ENCODE results near the gene CHRNB2. TPM values are rescaled to one million over a fixed set of nuclear protein-coding genes. Genes with fewer than 3 reads are reported as not detected.

CHRNB2 gene
- polyA plus RNA-seq, 4 donors = 0.35 to 0.50 (median 0.39) TPM

DNA sequence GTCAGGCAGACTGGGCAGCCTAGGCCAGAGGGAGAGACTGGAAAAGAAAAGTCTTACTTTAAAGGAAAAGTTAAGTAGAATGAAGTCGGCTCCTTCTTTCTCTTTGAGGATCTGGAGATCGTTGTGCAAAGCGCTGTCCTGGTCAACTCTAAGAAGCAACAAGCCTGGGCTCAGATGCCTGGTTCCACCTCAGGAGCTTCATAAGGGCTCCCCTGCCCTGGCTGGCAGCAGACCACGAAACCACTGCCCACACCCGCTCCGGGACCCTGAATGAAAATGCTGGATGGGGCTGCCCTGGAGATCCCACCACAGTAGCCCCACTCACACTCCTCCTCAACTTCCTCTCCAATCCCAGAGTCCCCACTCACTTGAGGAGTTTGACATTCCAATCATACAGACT lies 15.5 kb upstream of the CHRNB2 start:
- no peak for DNase-seq (ENCODE audit: low read depth in 4 of 4, low spot score in 3 of 4)

DNA sequence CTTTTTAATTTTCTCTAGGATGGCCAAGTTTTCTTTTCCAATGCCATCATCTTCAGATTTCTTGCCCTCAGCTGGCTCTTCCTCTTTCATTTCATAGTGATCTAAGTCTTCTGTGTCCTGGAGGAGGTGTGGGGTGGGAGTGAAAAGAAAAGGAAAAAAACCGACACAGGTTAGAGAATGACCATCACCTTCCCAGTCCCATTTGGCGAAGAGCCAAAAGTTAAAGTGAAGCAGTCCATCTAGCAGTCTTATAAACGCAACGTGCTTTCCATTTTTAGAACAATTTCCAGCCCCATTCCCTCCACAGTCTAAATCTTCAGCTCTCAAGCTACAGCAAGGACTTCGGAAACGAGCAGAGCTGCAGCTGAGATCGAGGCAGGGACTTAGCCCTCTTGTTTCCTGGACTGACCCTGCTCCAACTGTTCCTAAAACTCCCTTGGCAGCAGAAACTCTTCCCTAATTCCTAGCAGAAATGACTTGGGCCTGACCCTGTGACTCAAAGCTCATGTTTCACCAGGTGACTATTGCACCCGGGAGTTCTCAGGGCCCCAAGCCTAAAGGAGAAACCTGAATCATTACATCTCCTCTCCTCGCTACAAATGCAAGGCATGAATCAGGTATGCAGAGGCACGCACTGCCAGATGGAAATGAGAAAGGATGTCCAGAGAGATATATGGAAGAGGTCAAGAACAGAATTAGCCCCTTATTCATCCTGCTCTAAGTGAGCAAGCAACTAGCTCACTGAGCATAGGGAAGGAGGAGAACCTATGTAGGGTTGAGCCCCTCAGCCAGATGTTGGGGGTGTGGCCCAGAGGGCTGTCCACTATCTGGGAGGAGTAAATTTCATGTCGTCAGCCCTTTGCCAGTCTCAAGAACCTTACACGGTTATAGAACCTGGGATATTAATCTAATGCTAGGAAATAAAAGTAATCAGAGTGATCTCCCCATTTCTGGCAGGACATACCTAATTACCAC lies 14.2 kb upstream of the CHRNB2 start:
- DNase-seq (ENCODE audit: low read depth in 4 of 4, low spot score in 3 of 4) = no peak

- DNase-seq (ENCODE audit: low read depth in 4 of 4, low spot score in 3 of 4) = no peak
These were observed 11.2 kb upstream of the CHRNB2 start for GRCh38 chr1:154556422-154556821.

DNA sequence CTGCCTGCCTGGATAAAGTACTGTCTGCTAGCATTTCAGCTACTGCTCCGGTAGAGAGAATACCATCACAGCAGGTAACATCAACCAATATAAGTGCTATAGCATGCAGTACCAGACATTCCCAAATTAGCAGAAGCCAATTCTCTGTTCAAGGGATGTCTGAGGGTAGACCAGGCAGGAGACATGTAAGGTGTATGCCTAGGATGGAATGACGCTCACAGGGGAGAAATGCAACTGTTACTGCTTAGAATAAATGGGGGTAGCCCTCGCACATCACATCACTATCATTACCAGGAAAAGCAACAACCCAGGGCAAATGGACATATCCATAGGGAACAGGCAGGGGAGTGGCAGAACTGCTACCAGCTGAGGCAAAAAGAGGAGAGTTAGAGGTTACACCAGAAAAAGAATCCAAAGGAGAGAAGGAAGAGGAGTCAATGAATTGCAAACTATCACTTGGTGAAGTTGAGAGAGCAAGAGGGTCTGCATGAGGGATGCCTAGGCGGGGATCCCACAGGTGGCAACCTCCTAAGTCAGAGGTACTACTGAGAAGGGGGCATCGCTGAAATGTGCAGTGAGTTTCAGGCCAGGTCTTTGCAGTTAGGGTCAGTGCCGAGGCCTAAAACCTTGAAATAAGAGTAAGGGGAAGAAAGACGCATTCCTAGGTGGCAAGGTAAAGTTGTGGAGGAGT lies 10.2 kb upstream of the CHRNB2 start:
- no peak for DNase-seq (ENCODE audit: low read depth in 4 of 4, low spot score in 3 of 4)

GRCh38 chr1:154557939-154558719 lies 9.4 kb upstream of the CHRNB2 start, which contains the start of gene UBE2Q1:
Gene UBE2Q1 (minus strand): TSS chr1:154558662. CDS start chr1:154558553, 109 bp downstream.
- no peak for DNase-seq (ENCODE audit: low read depth in 4 of 4, low spot score in 3 of 4)

GRCh38 chr1:154558720-154559465 lies 8.7 kb upstream of the CHRNB2 start:
- DNase-seq (ENCODE audit: low read depth in 4 of 4, low spot score in 3 of 4) = peak; percentile 95 to 98 (median 97)

GRCh38 chr1:154559466-154560044 lies 8.0 kb upstream of the CHRNB2 start:
- peak; percentile 78 to 86 (median 82) for DNase-seq (ENCODE audit: low read depth in 4 of 4, low spot score in 3 of 4)

DNA sequence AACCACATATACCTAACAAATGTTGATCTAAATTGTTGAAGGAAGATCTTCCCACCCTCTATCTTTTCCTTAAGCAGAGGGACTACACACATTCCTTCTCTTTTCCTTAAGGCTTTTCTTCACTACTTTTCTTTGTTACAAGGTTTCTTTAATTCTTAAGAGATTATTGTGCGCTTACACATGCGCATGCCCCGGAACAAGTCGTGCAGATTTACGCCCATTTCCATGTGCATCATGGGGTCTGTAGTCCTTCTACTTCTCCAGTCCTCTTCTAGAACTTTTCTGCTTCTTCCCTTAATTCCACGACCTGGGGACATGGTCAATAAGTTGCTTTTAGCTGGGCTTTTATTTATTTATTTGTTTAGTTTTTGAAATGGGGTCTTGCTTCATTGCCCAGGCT lies 1.7 kb upstream of the CHRNB2 start:
- DNase-seq (ENCODE audit: low read depth in 4 of 4, low spot score in 3 of 4) = no peak

- DNase-seq (ENCODE audit: low read depth in 4 of 4, low spot score in 3 of 4) = no peak
These were observed 708 bp downstream of the CHRNB2 start for GRCh38 chr1:154568157-154568815.

DNA sequence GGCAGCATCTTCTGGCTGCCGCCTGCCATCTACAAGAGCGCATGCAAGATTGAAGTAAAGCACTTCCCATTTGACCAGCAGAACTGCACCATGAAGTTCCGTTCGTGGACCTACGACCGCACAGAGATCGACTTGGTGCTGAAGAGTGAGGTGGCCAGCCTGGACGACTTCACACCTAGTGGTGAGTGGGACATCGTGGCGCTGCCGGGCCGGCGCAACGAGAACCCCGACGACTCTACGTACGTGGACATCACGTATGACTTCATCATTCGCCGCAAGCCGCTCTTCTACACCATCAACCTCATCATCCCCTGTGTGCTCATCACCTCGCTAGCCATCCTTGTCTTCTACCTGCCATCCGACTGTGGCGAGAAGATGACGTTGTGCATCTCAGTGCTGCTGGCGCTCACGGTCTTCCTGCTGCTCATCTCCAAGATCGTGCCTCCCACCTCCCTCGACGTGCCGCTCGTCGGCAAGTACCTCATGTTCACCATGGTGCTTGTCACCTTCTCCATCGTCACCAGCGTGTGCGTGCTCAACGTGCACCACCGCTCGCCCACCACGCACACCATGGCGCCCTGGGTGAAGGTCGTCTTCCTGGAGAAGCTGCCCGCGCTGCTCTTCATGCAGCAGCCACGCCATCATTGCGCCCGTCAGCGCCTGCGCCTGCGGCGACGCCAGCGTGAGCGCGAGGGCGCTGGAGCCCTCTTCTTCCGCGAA lies 3.8 kb downstream of the CHRNB2 start:
- no peak for DNase-seq (ENCODE audit: low read depth in 4 of 4, low spot score in 3 of 4)

DNA sequence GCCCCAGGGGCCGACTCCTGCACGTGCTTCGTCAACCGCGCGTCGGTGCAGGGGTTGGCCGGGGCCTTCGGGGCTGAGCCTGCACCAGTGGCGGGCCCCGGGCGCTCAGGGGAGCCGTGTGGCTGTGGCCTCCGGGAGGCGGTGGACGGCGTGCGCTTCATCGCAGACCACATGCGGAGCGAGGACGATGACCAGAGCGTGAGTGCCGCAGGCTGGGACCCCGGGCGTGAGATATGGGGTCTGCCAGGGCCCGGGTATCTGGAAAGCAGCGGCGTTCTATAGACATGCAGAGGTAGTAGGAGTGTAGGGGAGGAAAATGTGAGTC lies 4.3 kb downstream of the CHRNB2 start:
- DNase-seq (ENCODE audit: low read depth in 4 of 4, low spot score in 3 of 4) = no peak

DNA sequence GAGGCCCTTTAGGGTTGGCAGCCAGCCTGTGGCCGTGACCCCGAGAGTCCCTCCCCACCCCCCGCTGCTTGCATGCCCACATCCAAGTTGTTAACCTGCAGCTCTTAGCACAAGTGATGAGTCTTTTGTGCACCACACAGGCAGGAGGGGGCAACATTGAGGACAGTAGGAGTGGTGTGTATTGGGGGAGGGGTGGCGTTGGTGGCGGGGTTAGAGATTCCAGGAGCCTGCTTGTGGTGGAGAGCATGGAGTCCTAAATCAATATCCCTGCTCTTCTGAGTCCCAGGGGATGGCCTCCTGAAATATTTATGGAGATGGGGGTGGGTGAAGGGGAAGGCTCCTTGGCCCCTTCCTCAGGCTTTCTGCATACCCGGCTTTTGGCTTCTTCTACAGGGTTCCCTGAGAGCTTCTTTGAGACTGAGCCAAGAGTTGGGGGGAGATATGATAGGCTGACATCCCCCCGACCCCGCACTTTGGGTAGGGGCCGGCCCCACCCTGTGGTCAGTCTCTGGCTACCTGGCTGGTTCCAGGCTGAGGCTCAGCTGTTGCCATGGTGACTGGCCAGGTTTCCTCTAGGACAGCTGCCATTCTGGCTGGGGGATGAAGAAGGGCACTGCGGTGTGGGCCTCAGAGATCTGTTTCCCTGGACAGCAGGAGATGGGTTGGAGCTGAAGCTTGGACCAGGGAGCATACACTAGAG lies 5.0 kb downstream of the CHRNB2 start:
- DNase-seq (ENCODE audit: low read depth in 4 of 4, low spot score in 3 of 4) = no peak

DNA sequence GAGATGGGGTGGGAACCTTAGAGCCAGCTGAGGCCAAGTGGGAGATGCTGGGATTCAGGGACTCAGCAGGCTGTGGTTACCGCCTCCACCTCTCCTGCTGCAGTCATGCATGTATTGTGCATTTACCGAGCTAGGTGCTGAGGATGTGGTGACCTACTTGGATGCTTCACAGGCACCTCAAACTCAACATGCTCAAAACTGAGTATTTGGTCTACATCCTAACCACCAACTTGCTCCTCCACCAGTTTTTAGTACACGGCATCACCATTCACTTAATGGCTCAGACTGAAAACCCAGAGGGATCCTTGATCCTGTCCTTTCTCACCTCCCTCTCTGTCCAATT lies 5.6 kb downstream of the CHRNB2 start:
- no peak for DNase-seq (ENCODE audit: low read depth in 4 of 4, low spot score in 3 of 4)

- no peak for DNase-seq (ENCODE audit: low read depth in 4 of 4, low spot score in 3 of 4)
These were observed 7.1 kb downstream of the CHRNB2 start for GRCh38 chr1:154574716-154575115.

GRCh38 chr1:154575147-154575927 lies 7.8 kb downstream of the CHRNB2 start:
- no peak for DNase-seq (ENCODE audit: low read depth in 4 of 4, low spot score in 3 of 4)

GRCh38 chr1:154575951-154576566 lies 8.5 kb downstream of the CHRNB2 start:
- no peak for DNase-seq (ENCODE audit: low read depth in 4 of 4, low spot score in 3 of 4)

Measured in left renal pelvis (tissue), 4 donors.